WERI-Rb-1 (cell line): ENCODE data around the gene PGP.

Source experiments
- DNase-seq: peaks from one replicate; pipeline ENCODE4 v3.0.0-alpha.2; 2020
- H3K27ac ChIP-seq: fragments of 250-450 bp; sonication (Bioruptor Pico); 2 replicates; pipeline ENCODE4 v1.5.1; 2020; ENCODE audit warnings: mild to moderate bottlenecking, moderate library complexity
- H3K27me3 ChIP-seq: fragments of 250-450 bp; sonication (Bioruptor Pico); 2 replicates; pipeline ENCODE4 v1.5.1; 2021; ENCODE audit warnings: mild to moderate bottlenecking, low read depth, moderate library complexity; ENCODE audit not compliant: insufficient read depth, severe bottlenecking
- H3K36me3 ChIP-seq: fragments of 250-450 bp; sonication (Bioruptor Pico); 2 replicates; pipeline ENCODE4 v1.5.1; 2020; ENCODE audit warnings: mild to moderate bottlenecking, moderate library complexity
- H3K4me3 ChIP-seq: 2 replicates; pipeline ENCODE4 v1.5.1; 2011; ENCODE audit warnings: low read depth, mild to moderate bottlenecking, control low read depth, low read length
- H3K9me3 ChIP-seq: fragments of 250-450 bp; sonication (Bioruptor Pico); 2 replicates; pipeline ENCODE4 v1.5.1; 2021; ENCODE audit warnings: mild to moderate bottlenecking, moderate library complexity; ENCODE audit not compliant: severe bottlenecking
- TF ChIP-seq, protein P1 (sequence below): IDR thresholded peaks from 2 replicates; pipeline ENCODE4 v1.5.1; 2011; ENCODE audit warnings: low read depth, mild to moderate bottlenecking, control low read depth, inconsistent platforms, low read length

Gene PGP

DNA sequence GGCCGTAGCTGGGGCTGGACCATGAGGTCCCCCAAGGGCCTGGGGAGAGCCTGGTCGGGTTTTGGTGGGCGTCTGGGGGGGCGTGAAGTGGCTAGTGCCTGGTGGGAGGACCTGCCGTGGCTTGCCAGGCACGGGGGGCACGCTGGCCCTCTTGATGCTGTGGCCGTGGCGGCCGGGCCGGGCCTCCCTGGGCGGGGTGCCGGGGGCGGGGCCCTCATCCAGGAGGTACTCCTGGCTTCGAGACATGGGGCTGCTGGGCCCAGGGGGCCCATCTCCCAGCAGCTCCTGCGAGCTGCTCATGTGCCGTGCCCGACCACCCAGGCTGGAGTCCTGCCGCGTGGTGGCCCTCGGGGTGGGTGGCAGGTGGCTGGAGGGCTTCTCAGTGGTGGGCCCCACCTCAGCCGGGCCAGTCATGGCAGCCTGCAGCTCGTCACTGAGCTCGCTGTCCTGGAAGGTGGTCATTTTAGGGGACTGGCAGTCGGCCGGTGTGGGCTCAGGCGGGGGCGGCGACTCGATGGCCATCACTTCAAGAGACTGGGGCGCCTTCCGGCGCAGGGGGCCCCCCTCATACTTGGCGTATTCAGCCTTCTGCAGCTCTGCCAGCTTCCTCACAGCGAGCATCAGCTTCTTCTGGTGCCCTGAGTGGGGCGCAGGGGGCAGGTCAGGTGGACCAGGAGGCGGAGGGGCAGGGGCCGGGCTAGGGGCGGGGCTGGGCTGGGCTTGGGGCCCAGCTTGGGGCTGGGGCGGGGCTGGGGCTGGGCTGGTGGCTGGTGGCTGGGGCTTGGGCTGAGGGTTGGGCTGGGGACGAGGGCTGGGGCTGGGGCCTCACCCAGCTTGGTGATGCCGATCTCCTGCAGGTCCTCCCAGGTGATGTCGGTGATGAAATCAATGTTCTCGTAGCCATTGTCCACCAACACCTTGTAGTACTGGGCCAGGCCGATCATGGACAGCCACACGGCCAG is 33.4 kb downstream of the PGP start:
- TF ChIP-seq, protein P1, sequence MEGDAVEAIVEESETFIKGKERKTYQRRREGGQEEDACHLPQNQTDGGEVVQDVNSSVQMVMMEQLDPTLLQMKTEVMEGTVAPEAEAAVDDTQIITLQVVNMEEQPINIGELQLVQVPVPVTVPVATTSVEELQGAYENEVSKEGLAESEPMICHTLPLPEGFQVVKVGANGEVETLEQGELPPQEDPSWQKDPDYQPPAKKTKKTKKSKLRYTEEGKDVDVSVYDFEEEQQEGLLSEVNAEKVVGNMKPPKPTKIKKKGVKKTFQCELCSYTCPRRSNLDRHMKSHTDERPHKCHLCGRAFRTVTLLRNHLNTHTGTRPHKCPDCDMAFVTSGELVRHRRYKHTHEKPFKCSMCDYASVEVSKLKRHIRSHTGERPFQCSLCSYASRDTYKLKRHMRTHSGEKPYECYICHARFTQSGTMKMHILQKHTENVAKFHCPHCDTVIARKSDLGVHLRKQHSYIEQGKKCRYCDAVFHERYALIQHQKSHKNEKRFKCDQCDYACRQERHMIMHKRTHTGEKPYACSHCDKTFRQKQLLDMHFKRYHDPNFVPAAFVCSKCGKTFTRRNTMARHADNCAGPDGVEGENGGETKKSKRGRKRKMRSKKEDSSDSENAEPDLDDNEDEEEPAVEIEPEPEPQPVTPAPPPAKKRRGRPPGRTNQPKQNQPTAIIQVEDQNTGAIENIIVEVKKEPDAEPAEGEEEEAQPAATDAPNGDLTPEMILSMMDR = no peak
- Histone ChIP-seq H3K27ac (no peak overlapping the region), H3K36me3 (peaks cover 62% of the 10 kb centered on the region), H3K27me3 (no peaks in the 10 kb centered on the region), H3K9me3 (no peaks in the 10 kb centered on the region), H3K4me3 (no peak overlapping the region)
- DNase-seq = no peak

DNA sequence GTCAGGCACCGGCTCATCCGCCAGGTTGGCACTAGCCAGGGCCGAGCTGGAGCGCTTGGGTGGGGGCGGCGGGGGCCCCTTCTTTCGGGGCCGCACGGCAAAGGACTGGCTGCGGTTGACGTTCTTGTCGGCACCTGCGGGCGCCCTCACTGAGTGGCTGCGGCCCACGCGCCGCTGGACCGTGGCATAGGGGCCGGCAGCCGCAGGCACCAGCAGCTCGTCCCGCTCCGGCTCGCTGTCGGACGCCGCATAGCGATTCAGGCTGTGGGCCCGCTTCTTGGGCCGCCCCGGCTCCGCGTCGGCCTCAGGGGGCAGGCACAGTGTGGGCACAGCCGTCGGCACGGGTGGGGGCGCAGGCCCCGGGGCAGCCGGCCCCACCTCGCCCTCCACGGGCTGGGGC is 34.2 kb downstream of the PGP start:
- DNase-seq = no peak
- no peaks in the 10 kb centered on the region for H3K27me3 ChIP-seq

DNA sequence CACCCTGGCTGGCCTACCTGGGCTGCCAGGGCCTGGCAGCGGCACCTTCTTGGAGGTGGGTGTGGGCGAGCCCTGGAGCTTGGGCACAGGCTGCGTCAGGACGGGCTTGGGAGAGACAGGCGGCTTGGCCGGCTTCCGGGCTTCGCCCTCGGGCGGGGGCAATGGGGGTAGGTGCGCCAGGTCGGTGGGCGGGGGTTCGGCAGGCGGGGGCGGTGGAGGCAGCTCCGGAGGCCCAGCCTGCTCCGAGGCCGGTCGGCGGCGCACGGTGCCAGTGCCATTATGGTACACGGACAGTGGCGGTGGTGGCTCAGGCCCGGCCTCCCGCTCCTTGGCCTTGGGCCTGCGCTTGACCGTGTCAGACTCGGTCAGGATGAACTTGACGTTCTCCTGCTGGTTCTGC is 35.1 kb downstream of the PGP start:
- H3K4me3 ChIP-seq = no peak overlapping the region

More for the DNA sequence above, 34.2 kb downstream of the PGP start:
- Histone ChIP-seq H3K9me3 (no peaks in the 10 kb centered on the region), H3K27ac (no peak overlapping the region), H3K4me3 (no peak overlapping the region), H3K36me3 (peaks cover 70% of the 10 kb centered on the region)
- TF ChIP-seq, protein P1 = no peak

DNA sequence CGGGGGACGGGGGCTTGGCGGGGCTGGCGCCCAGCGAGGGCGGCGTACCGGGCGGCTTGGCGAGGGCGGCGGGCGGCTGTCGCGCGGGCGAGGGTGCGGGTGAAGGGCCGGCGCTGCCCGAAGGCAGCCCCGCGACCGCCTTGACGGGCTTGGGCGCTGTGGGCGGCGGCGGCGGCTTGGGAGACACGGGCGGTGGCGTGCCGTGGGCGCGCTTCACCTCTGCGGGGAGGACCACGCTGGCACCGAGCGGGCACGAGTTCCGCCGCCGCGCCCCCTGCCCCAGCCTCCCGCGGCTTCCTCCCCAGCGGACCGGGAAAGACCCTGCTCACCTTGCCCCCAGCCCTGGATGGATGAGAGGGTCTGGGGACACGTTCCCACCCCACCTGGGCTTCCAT is 35.5 kb downstream of the PGP start:
- DNase-seq = no peak
- no peak overlapping the region for H3K4me3 ChIP-seq
- H3K9me3 ChIP-seq = no peaks in the 10 kb centered on the region

More for the DNA sequence above, 35.1 kb downstream of the PGP start:
- H3K27ac ChIP-seq = no peak overlapping the region
- H3K36me3 ChIP-seq = peaks cover 73% of the 10 kb centered on the region
- DNase-seq = no peak
- no peaks in the 10 kb centered on the region for H3K9me3 ChIP-seq
- TF ChIP-seq, protein P1 = no peak
- H3K27me3 ChIP-seq = no peaks in the 10 kb centered on the region

DNA sequence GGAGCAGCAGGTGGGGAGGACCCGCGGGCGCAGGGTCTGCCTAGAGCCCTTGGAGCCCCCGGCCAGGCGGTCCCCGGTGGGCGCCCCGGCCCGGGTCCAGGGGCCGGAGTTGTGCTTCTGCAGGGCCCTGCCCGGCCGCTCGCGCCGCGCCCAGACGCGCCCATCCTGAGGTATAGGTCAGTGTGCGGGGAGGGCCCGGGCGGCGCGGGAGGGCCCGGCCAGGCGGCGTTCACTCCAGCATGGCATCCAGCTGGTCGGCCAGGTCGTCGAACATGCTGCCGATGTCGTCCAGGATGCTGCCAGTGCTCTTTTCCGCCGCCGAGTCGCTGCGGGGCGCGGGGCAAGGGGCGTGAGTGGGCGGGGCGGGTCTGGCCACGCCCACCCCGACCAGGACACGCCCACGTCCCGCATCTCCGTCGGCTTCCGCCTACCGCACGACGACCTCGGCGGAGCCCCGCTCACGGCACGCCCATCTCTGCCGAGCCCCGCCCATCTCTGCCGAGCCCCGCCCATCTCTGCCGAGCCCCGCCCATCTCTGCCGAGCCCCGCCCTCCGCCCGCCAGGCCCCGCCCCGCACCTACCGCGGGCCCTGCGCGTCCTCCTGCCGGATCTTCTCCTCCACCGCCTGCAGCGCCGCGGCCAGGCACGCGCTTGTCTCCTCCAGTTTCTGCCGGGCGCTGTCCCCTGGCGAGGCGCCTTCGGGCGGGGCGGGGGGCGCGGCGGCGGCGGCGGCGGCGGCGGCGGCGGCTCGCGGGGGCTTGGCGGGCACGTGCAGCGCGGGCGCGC is 36.1 kb downstream of the PGP start:
- H3K4me3 ChIP-seq = no peak overlapping the region
- TF ChIP-seq, protein P1 = no peak
- no peaks in the 10 kb centered on the region for H3K27me3 ChIP-seq
- peaks cover 77% of the 10 kb centered on the region for H3K36me3 ChIP-seq
- H3K9me3 ChIP-seq = no peaks in the 10 kb centered on the region
- no peak overlapping the region for H3K27ac ChIP-seq
- no peak for DNase-seq

More for the DNA sequence above, 35.5 kb downstream of the PGP start:
- H3K27me3 ChIP-seq = no peaks in the 10 kb centered on the region
- H3K36me3 ChIP-seq = peaks cover 76% of the 10 kb centered on the region
- TF ChIP-seq, protein P1 = no peak
- H3K27ac ChIP-seq = no peak overlapping the region
